GM18907 (cell line): Measurements from ENCODE around the gene FADD.
"Not testable (repeated sequence)": the region's sequence is repeated elsewhere in the genome, so short reads cannot be mapped to it uniquely, and the experiment has no call there.

Experiments
- ATAC-seq: cut with Tn5 transposase; IDR thresholded peaks from one replicate; pipeline ENCODE4 v1.9.1; 2021; ENCODE audit warnings: mild to moderate bottlenecking, moderate library complexity; ENCODE audit not compliant: unreplicated experiment

Gene FADD

DNA sequence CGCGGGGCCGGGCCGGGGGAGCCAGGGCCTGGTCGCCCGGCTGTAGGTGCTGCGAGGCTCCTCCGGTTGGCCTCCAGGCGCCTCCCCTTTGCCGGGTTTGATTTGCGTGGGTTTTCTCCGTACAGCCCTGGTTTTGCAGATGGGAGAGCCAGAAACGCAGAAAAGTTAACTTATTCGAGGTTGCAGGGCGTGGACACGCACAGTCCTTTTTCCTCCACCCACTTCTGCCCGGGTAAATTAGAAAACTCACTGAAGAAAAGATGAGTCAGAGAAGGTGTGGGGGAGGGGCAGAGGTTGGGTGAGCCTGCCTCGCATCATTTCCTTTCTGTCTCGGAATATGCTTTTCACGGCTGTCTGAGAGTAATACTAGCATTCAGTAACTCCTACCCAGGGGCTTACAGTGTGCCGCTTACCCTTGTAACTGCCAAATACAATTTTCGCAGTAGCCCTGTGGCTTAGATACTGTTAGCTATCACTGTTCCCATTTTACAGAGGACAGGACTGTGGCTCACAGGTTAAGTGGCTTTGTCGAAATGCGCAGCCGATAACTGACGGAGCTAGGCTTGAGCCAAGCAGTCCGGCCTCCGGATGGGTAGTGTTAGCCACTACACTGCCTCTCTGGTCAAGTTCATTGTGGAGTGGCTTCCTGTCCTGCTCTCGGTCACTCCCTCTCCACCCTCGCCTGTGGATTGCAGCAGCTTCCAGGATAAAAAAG lies 812 bp downstream of the FADD start:
- peak; percentile 39 for ATAC-seq

DNA sequence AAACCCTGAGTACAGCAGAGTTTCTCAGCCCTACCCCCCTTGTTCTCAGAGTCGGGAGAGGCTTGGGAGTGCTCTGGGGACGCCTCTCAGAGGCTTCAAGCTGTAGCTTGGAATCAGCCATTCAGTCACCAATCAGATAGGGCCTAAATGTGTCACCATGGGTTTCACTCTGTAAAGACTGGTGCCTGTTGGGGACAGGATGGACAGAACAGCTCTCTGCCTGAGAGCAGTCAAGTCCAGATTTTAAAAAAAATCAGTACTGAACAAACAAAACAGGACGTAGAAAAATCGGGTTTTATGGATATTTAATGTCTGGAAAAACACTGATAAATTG lies 1.3 kb downstream of the FADD start:
- no peak for ATAC-seq

DNA sequence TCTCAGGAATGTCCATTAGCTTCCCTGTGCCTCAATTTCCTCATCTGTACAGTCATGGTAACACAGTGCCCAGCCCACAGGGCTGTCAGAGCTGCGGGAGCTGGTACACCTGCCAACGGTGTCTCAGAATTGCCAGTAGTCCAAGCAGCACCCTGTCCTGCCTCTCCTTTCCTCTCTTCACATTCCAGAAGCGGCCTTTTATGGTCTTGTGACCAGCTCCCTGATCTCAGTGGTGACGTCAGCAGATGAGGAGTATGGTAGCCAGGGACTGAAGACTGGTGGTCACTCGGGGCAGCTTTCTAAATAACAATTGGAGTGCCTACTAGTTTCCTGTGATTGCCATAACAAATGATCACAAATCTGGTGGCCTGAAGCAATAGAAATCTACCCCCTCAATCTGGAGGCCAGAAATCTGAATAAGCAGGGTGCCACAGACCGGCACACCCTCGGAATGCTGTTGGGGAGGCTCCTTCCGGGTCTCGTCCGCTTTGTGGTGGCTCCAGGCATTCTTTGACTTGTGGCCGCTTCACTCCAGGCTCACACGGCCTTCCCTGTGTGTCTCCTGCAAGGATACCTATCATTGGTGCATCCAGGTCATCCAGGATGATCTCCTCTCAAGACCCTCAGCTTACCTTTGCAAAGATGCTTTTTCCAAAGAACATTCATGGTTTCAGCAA lies 2.1 kb downstream of the FADD start:
- no peak for ATAC-seq

DNA sequence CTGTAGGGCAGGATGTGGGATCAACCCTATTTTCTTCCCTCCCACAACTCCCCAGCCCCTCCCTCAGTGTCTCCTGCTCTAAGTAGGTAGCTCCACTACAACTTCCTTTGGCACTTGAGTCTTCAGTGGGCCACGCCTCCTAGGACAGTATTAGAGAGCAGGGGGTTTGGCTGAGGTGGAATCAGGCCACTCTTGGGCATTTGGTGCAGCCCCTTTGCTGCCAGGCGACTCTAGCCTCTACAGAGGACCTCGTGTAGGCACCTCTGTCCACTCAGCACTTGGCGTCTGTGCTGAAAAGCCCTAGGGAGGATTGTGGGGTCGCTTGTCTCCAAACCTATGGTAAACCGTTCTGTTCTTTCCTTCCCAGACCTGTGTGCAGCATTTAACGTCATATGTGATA lies 2.7 kb downstream of the FADD start:
- ATAC-seq: no peak

DNA sequence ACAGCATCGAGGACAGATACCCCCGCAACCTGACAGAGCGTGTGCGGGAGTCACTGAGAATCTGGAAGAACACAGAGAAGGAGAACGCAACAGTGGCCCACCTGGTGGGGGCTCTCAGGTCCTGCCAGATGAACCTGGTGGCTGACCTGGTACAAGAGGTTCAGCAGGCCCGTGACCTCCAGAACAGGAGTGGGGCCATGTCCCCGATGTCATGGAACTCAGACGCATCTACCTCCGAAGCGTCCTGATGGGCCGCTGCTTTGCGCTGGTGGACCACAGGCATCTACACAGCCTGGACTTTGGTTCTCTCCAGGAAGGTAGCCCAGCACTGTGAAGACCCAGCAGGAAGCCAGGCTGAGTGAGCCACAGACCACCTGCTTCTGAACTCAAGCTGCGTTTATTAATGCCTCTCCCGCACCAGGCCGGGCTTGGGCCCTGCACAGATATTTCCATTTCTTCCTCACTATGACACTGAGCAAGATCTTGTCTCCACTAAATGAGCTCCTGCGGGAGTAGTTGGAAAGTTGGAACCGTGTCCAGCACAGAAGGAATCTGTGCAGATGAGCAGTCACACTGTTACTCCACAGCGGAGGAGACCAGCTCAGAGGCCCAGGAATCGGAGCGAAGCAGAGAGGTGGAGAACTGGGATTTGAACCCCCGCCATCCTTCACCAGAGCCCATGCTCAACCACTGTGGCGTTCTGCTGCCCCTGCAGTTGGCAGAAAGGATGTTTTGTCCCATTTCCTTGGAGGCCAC lies 3.3 kb downstream of the FADD start:
- ATAC-seq: no peak

DNA sequence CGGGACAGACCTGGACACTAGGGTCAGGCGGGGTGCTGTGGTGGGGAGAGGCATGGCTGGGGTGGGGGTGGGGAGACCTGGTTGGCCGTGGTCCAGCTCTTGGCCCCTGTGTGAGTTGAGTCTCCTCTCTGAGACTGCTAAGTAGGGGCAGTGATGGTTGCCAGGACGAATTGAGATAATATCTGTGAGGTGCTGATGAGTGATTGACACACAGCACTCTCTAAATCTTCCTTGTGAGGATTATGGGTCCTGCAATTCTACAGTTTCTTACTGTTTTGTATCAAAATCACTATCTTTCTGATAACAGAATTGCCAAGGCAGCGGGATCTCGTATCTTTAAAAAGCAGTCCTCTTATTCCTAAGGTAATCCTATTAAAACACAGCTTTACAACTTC lies 3.9 kb downstream of the FADD start:
- no peak for ATAC-seq

DNA sequence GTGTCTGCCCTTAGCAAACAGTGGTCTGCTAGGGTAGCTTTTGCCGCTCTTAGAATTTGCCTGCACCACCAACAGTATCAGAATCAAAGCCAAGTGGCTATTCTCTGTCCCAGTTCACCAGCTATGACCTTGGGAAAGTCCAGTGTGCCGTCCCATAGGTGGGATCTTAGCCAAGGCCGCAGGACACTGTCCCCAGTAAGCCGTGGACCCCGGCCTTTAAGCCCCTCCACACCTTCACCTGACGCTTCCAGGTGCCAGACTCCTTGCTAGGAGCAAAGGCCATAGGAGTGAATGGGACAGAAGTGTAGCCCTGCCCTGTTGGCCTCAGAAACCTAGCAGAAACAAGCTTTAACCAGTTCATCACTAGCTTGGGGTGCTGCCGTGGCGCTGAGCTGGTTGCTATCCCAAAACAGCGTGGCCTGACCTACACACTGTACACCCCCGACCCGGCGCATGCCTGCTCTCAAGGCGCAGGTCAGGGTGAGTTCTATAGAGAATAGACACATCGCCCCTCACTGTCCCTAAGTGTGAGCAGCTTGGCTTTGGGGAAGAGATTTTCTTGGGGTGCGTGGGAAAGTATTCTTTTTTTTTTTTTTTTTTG lies 4.5 kb downstream of the FADD start:
- ATAC-seq: no peak

DNA sequence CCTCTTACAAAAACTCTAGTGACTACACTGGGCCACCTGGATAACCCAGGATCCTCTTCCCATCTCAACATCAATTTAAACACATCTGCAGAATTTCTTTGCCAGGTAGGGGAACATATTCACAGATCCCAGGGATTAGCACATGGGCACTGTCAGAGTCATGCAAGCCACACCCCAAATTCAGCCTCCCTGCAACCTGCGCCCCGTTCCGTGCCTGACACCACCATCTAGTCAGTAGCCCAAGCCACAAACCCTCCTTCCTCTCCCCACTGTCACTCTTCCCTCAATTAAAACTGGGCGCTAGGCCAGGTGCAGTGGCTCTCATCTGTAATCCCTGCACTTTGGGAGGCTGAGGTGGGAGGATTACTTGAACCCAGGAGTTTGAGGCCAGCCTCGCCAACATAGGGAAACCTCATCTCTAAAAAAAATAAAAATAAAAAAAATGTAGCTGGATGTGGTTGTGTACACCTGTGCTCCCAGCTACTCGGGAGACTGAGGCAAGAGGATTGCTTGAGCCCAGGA lies 6.4 kb downstream of the FADD start:
- ATAC-seq: no peak

DNA sequence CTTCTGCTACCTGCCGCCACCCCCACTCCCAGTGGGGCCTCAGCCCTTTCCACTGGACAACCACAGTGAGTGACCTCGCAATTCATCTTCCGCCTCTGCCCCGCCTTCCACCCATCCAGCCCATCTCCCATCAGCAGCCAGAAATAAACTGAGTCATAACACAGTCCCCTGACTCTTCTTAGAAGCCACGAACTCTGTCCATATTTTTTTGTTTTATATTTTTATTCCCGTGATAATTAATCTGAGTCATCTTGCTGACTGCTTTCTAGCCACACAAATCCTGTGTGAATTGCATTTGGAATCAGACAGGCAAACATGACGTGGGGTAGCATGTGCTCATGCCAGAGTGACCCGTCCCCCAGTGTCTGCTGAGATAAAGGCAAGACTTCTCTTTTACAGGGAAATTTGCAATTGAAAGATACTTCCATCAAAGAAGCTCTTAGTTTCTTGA lies 7.0 kb downstream of the FADD start:
- no peak for ATAC-seq

DNA sequence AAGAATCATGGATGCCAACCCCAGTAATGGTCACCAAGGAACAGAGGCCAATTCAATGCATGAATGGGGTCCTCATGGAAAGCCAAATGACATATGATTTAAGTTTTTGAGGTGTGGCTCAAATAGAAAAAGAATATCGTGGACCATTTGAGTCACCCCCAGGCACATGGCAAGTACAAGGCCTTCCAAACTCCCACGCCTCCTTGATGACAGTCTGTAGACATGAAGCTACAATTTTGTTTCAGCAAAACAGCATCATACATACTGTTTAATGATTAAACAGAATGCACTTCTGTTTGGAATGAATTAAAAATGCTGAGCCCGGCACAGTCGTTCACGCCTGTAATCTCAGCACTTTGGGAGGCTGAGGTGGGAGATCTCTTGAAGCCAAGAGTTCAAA lies 7.4 kb downstream of the FADD start:
- no peak for ATAC-seq

DNA sequence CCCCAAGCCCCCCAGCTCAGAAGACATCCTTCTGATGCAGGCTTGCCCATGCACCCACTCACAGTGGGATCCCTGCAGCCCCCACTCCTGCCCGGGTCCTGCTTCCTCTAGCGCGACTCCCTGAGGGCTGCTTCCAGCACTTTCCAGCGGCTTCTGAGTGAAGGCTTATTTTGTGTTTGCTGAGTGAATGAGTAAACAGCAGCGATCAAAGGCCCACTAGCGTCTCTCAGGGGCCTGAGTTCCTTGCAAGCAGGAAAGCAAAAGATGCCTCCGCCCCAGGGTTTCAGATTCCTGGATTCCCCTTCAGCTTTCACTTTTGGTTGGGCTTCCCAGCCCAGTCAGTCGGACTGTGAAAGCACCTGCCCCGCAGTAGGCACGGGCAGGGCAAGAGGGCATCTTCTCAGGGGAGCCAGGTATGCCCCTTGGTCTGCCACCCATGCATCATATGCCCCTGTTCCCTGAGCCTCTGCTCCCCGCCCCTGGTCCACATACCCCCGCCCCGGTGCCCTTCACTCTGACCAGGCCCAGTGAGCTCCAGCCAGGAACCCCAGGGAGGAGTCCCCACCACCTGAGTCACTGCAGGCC lies 9.2 kb downstream of the FADD start:
- ATAC-seq: no peak

DNA sequence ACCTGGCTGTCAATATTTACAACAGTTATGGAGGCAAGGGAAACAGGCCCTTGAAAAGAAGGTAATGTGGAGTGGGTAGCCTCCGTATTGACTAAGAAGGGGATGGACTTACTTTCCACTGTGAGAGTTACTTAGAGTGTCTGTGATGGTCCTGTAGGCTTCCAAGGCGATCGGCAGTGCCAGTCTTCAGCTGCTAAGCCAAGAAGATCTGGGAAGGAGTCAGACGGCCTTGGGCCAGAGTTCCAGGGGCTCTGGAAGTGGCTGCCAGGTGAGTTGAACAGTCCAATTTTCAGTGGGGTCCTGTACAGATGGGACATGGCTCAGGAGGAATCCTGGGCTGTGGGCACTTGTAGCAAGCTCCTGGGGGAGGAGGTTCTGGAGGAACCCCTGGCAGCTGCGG lies 14.3 kb downstream of the FADD start:
- not testable (repeated sequence) for ATAC-seq

DNA sequence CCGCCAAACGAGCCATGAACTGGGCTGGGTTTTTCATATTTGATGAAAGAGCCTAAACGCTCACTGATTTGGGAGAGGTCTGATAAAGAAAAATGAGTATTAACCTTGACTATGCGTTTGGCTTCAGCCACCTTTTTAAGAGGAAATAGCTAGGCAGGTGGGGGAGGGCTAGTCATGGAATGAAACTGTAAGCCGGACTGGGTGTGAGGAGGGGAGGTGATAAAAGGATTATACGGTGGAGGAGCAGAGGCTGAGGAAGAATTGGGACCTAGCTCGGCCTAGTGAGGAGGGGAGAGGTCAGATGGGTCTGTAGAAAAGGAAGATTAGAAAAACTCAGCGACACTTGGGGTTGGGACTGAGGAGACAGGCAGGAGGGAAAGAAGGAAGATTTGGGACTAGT lies 15.0 kb downstream of the FADD start:
- not testable (repeated sequence) for ATAC-seq

DNA sequence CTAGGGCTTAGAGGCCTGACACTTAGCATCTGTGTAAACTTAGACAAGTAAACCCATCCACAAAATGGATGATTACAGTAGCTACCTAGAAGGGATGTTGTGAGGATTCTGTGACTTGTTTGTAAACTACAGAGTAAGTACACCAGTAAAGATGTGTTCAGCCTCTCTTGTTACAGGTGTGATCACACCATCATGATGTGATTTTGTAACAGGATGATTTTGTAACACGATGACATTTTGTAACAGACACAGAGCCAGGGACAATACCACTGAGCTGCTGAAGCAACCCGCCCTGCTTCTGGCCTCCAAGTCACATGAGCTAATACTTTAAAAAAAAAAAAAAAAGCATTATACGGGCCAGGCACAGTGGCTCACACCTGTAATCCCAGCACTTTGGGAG lies 17.0 kb downstream of the FADD start:
- ATAC-seq: no peak

DNA sequence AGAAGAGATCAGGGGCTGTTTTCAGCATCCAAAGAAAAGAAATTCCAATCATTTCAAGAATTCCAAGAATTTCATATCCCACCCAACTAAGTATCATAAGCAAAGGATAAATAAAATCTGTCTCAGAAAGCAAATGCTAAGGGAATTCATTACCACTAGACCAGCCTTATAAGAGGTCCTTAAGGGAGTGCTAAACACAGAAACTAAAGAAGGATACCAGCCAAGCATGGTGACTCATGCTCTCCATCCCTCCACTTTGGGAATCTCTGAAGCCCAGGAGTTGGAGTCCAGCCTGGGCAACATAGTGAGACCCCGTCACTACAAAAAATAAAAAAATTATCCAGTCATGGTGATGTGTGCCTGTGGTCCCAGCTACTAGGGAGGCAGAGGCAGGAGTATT lies 17.8 kb downstream of the FADD start:
- no peak for ATAC-seq

DNA sequence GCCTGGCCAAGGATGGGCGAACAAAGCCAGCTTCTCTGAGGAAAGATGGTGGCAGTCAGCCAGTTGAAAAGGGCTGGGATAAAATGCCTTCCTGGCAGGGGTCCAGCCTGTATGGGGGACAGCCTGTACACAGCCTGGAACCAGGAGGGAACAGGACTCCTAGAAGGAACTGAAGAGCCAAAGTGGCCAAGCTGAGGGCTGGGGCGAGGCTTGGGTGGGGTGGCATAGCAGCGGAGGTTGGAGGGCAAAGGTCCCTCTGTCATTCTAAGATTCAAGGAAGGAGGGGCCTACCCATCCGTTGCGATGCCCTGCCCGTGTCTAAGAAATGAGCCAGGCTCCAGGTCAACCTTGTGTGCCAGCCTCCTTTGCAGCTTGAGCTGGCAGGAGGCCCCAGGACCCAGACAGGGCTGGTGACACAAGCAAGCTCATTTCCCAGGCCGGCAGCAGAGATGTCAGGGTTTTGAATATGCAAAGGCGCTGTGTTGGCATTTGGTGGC lies 22.6 kb downstream of the FADD start:
- ATAC-seq: no peak

DNA sequence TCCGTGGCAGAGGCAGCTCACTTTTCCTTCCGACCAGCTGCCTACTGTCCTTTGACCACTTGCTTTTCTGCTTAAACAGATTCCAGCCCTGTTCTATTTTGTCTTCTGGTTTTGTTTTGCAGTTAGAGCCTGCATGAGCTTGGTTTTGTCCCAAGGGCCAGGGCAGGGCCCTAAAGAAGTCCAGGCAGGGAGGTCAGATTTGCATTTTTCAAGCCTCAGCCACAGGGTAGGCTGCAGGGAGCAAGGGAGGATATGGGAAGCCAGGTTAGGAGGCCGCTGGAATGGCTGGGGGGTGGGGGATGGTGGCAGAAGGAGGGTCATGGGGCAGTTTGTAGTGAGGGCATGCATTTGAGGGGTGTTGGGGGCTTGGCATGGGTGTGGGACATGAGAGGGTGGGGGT lies 23.1 kb downstream of the FADD start:
- ATAC-seq: no peak

DNA sequence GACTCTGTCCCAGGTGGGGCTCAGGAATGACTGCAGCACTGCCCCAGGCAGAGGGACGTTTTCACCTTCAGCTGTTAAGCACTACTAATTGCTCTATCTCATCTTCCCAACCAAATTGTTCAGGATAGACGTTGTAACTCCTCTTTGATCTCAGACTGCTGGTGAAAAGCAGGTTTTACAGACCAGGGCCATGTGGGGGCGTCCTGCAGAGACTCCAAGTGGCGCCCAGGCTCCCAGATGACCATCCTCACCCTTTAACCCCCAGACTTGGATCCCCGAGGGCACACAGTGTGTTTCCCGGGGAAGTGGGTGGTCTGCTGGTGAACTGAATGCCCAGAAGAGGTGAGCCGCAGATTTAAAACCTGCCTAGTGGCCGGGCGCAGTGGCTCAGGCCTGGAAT lies 23.9 kb downstream of the FADD start:
- ATAC-seq: no peak

DNA sequence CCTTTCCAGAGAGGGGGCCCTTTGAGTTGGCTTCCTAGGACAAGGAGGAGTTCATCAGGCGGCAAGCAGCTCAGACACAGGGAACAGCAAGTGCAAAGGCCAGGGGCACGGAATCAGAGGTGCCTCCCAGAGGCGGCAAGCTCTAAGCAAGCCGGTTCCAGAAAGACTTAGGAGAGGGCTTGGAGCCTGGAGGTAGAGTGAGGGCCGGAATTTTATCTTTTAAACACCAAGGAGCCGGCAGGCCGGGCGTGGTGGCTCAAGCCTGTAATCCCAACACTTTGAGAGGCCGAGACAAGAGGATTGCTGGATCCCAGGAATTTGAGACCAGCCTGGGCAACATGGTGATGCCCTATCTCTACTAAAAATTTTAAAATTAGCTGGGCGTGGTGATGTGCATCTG lies 26.6 kb downstream of the FADD start:
- ATAC-seq: no peak

DNA sequence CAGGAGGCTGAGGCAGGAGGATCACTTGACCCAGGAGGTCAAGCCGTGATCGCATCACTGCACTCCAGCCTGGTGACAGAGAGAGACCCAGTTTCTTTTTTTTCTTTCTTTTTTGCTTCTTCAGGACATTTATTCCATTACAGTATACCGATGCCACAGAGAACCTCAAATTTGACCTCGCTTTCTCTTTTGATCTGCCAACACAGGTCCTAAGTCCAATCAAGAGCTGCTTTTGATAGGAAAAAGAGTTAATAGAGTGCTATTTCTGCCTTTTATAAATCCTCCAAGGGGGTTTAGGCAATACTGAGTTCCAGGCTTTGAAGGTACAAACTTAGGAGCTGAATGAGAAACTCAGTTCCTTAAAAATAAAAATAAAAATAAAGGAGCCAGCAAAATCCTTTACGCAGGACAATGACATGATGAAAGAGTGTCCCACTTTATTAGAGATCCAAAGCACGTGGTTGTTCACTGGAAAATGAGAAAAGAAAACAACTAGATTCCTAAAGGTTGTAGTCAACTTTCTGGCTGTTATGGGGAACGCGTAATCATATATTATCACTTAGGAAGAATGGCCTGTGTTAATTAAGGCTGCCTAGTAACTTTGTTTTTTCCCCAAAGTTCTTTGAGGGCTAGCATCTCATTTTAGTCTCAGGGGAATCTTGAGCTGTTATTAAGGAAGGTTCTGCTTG lies 27.2 kb downstream of the FADD start:
- ATAC-seq: no peak
